Subcutaneous abdominal adipose tissue (tissue), 5 donors: Measurements from ENCODE around the gene PLCB1.

Experiments used
- H3K27ac ChIP-seq: one replicate; pipeline ENCODE4 v1.7.0; 2013; ENCODE audit warnings: low read depth, mild to moderate bottlenecking, inconsistent platforms, low read length, moderate library complexity
- H3K27me3 ChIP-seq, 5 donors: one replicate each; pipeline ENCODE4 v1.7.0; 2013; ENCODE audit warnings: low read length in 5 of 5, inconsistent platforms in 1 of 5; ENCODE audit not compliant: control insufficient read depth in 5 of 5, insufficient read depth in 4 of 5
- H3K36me3 ChIP-seq, 5 donors: one replicate each; pipeline ENCODE4 v1.7.0; 2013; ENCODE audit warnings: low read length in 5 of 5; ENCODE audit not compliant: control insufficient read depth in 5 of 5, insufficient read depth in 5 of 5
- H3K4me1 ChIP-seq, 5 donors: one replicate each; pipeline ENCODE4 v1.7.0; 2013; ENCODE audit warnings: low read length in 5 of 5, mild to moderate bottlenecking in 3 of 5, moderate library complexity in 1 of 5; ENCODE audit not compliant: control insufficient read depth in 5 of 5, insufficient read depth in 5 of 5
- H3K4me3 ChIP-seq, 5 donors: one replicate each; pipeline ENCODE4 v1.7.0; 2013; ENCODE audit warnings: low read length in 5 of 5, low read depth in 1 of 5
- H3K9ac ChIP-seq, 5 donors: one replicate each; pipeline ENCODE4 v1.7.0; 2013; ENCODE audit warnings: low read length in 5 of 5, mild to moderate bottlenecking in 4 of 5, moderate library complexity in 3 of 5
- H3K9me3 ChIP-seq, 5 donors: one replicate each; pipeline ENCODE4 v1.7.0; 2013; ENCODE audit warnings: low read length in 5 of 5; ENCODE audit not compliant: control insufficient read depth in 5 of 5
- donor health status: healthy.
- donor health status: healthy.
- donor health status: healthy.
- donor health status: healthy.
- donor health status: healthy.

The PLCB1 gene

DNA sequence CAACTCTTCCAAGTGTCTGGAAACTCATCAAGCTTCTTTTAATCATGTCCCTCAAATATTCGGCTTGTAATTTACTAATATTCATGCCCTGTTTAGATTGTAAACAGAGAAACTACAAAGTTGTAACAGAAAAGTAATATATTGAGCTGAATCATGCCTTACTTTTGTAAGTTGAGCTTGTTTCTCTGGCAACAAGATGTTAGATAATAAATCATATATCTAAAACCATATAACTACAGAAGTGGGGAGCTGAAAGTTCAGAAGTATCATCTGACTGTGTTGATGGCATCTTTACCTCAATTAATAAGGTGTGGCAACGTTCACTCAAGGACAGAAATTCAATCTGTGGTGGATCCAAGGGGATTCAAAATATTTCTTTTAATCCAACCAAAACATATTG lies 263.9 kb downstream of the PLCB1 start:
- Histone ChIP-seq H3K27ac (no peak overlapping the region), H3K9me3 (no peaks in the 10 kb centered on the region), H3K27me3 (no peaks in the 10 kb centered on the region), H3K36me3 (no peaks in the 10 kb centered on the region), H3K9ac (no peak overlapping the region), H3K4me3 (no peak overlapping the region), H3K4me1 (peaks cover 0 to 10% (median 8%) of the 10 kb centered on the region in 5 donors)

- no peaks in the 10 kb centered on the region for H3K9me3 ChIP-seq
- no peak overlapping the region for H3K9ac ChIP-seq
- no peaks in the 10 kb centered on the region for H3K36me3 ChIP-seq
- no peak overlapping the region for H3K4me3 ChIP-seq
- no peaks in the 10 kb centered on the region for H3K27me3 ChIP-seq
- H3K27ac ChIP-seq: no peak overlapping the region
- peaks cover 0 to 13% (median 7%) of the 10 kb centered on the region in 5 donors for H3K4me1 ChIP-seq
Measured at GRCh38 chr20:8398263-8399051, 266.4 kb downstream of the PLCB1 start.

DNA sequence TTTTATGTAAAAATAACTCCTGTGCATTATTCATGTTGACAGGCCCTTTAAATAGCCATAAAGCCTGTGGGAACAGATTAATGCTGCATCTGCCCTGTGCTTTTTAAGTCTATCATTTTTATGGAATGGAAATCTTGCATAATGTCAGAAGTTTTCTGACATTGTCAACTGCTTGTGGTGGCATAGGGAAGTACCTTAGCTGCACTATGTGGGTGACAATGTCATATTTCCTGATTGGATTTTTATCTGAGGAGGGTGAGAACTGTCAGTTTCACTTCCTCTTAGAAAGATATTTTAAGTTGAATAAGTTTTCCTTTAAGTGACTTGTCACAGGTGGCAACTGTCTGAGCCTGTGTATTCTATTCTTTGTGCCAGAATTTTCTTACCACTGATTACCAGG lies 267.9 kb downstream of the PLCB1 start:
- Histone ChIP-seq H3K27me3 (no peaks in the 10 kb centered on the region), H3K36me3 (no peaks in the 10 kb centered on the region), H3K4me3 (no peak overlapping the region), H3K27ac (no peak overlapping the region), H3K9me3 (no peaks in the 10 kb centered on the region), H3K9ac (no peak overlapping the region), H3K4me1 (peaks cover 0 to 19% (median 11%) of the 10 kb centered on the region in 5 donors)

DNA sequence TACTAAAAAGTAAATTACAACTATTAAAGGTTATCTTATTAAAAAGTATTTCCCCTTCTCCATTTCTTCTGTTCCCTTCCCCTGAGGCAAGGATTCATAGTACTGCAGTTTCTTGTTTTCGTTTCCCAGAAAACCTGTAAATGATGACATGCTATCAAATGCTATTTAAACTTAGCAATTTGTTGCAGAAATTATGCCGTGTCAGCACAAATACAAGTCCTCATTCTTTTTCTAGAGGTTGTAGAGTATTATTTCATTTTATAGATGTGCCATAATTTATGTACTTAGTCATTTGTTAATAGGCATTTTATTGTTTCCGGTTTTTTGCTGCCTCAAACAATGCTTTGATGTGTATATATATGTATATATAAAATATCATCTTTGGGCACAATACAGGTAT lies 268.4 kb downstream of the PLCB1 start:
- Histone ChIP-seq H3K27ac (no peak overlapping the region), H3K27me3 (no peaks in the 10 kb centered on the region), H3K36me3 (no peaks in the 10 kb centered on the region), H3K4me3 (no peak overlapping the region), H3K4me1 (peaks cover 0 to 24% (median 16%) of the 10 kb centered on the region in 5 donors), H3K9me3 (no peaks in the 10 kb centered on the region), H3K9ac (no peak overlapping the region)

DNA sequence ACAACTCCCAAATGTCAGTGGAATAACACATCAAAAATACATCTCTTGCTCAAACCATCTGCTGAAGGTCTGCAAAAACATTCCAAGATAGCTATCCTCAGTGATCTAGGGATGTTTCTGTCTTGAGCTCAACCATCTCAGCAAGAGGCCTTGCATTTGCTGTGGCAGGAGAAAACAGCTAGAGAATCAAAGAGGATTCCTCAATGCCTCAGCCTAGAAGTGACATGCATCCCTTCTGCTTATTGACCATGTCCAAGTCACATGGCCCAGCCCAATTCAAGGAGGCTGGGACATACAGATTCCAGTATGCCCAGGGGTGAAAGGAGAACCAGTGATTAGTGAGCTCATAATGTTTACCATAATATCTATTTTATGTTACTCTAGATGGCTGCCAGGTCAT lies 269.5 kb downstream of the PLCB1 start:
- Histone ChIP-seq H3K9ac (no peak overlapping the region), H3K27me3 (no peaks in the 10 kb centered on the region), H3K9me3 (no peaks in the 10 kb centered on the region), H3K4me1 (peaks cover 0 to 25% (median 16%) of the 10 kb centered on the region in 5 donors), H3K36me3 (no peaks in the 10 kb centered on the region), H3K4me3 (no peak overlapping the region), H3K27ac (no peak overlapping the region)

DNA sequence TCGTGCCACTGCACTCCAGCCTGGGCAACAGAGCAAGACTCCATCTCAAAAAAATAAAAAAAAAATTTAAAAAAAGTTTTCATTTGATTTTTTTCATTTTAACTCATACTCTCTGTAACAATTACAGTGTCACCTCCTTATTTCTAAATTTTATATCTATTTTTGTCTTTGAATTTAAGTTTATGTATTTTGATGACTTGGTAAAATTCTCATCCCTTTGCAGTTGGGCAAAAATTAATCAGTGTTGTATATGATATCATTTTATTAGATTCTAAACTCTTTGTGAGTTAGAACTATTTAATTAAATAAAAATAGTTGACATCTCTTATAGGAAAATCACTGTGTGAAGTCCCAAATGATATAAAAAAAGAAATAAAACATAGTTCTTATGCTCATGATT lies 270.7 kb downstream of the PLCB1 start:
- no peaks in the 10 kb centered on the region for H3K36me3 ChIP-seq
- H3K27me3 ChIP-seq: no peaks in the 10 kb centered on the region
- H3K9ac ChIP-seq: no peak overlapping the region

GRCh38 chr20:8404912-8405635 lies 273.0 kb downstream of the PLCB1 start:
- Histone ChIP-seq H3K36me3 (no peaks in the 10 kb centered on the region), H3K27me3 (no peaks in the 10 kb centered on the region), H3K9ac (no peak overlapping the region), H3K4me1 (peaks cover 0 to 22% (median 13%) of the 10 kb centered on the region in 5 donors), H3K27ac (no peak overlapping the region), H3K4me3 (no peak overlapping the region), H3K9me3 (no peaks in the 10 kb centered on the region)

More for the DNA sequence above, 270.7 kb downstream of the PLCB1 start:
- H3K4me1 ChIP-seq: peaks cover 0 to 25% (median 16%) of the 10 kb centered on the region in 5 donors
- H3K27ac ChIP-seq: no peak overlapping the region
- no peaks in the 10 kb centered on the region for H3K9me3 ChIP-seq
- no peak overlapping the region for H3K4me3 ChIP-seq

DNA sequence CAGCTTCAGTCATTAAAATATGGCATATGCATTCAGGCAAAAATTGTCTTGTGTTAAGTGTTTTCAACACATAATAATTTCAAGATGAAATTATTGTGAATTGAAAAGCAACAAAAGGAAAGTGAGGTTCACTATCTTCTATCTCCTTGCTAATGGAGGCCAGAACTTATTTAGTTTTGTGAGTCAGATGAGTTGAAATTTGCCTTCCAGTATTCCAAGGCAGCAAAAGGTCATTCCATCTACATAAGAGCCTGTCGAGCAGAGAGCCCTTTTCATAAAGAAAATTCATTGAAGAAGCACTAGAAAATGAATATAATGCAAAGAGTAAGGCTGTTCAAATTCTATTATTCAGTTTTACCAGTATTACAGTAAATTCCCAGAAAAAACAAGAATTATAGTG lies 274.3 kb downstream of the PLCB1 start:
- Histone ChIP-seq H3K36me3 (no peaks in the 10 kb centered on the region), H3K27ac (no peak overlapping the region), H3K27me3 (no peaks in the 10 kb centered on the region), H3K4me3 (no peak overlapping the region), H3K9me3 (no peaks in the 10 kb centered on the region), H3K9ac (no peak overlapping the region), H3K4me1 (peaks cover 0 to 21% (median 11%) of the 10 kb centered on the region in 5 donors)

- H3K36me3 ChIP-seq: no peaks in the 10 kb centered on the region
- H3K9ac ChIP-seq: no peak overlapping the region
- no peaks in the 10 kb centered on the region for H3K27me3 ChIP-seq
- H3K27ac ChIP-seq: no peak overlapping the region
- H3K4me1 ChIP-seq: peaks cover 0 to 9% (median 6%) of the 10 kb centered on the region in 5 donors
- no peaks in the 10 kb centered on the region for H3K9me3 ChIP-seq
- no peak overlapping the region for H3K4me3 ChIP-seq
Measured at GRCh38 chr20:8408587-8409307, 276.7 kb downstream of the PLCB1 start.

DNA sequence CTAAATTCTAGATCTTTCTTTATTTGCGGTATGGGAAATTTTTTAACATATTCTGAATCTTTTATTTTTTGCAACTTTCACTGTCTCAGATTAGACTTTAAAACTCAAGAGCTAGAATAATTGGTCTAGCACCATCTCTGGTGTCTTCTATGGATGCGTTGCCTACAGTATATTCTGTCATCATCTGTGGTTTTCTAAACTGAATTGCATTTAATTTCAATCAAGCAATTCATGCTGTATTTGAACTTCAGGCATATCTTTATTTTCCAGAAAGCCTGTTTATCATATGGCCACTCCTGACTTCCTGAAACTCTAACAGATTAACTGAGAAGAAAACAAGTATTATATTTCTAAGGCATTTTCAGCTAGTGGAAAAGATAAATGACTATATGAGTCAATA lies 281.6 kb downstream of the PLCB1 start:
- H3K27me3 ChIP-seq: no peaks in the 10 kb centered on the region
- H3K4me3 ChIP-seq: no peak overlapping the region
- no peak overlapping the region for H3K9ac ChIP-seq
- H3K27ac ChIP-seq: no peak overlapping the region
- H3K4me1 ChIP-seq: no peaks in the 10 kb centered on the region
- no peaks in the 10 kb centered on the region for H3K36me3 ChIP-seq
- H3K9me3 ChIP-seq: no peaks in the 10 kb centered on the region
